Epithelial cell of esophagus (primary cell): Measurements from ENCODE around the gene CCM2.

ENCODE experiments used
- DNase-seq: peaks from one replicate; pipeline ENCODE4 v3.0.0; 2010; ENCODE audit warnings: low read depth
- H3K4me3 ChIP-seq: 2 replicates; pipeline ENCODE4 v1.5.1; 2011; ENCODE audit warnings: mild to moderate bottlenecking, low read length, control low read depth
- CTCF ChIP-seq: IDR thresholded peaks from 2 replicates; pipeline ENCODE4 v1.5.1; 2011; ENCODE audit warnings: low read depth, mild to moderate bottlenecking, low read length, control low read depth, inconsistent platforms; ENCODE audit not compliant: insufficient read depth; ENCODE audit errors: missing control alignments

CCM2 gene

GRCh38 chr7:44995555-44996493 lies 4.2 kb upstream of the CCM2 start:
- TF ChIP-seq CTCF: no peak
- H3K4me3 ChIP-seq: no peak overlapping the region
- no peak for DNase-seq

GRCh38 chr7:44998153-44998871 lies 1.7 kb upstream of the CCM2 start:
- H3K4me3 ChIP-seq: no peak overlapping the region
- TF ChIP-seq CTCF: no peak
- DNase-seq: no peak

GRCh38 chr7:44999245-45000092 lies 532 bp upstream of the CCM2 start:
- DNase-seq: peak; percentile 100
- no peak for TF ChIP-seq CTCF

GRCh38 chr7:45001138-45001694 lies 1.2 kb downstream of the CCM2 start:
- peak overlapping the region; percentile 61 for H3K4me3 ChIP-seq
- TF ChIP-seq CTCF: no peak
- peak; percentile 76 for DNase-seq

More at GRCh38 chr7:44999245-45000092, 532 bp upstream of the CCM2 start:
- peak overlapping the region; percentile 64 for H3K4me3 ChIP-seq

GRCh38 chr7:45001826-45002225 lies 1.8 kb downstream of the CCM2 start:
- peak; percentile 89 for DNase-seq
- no peak for TF ChIP-seq CTCF
- H3K4me3 ChIP-seq: no peak overlapping the region

- no peak for DNase-seq
- no peak for TF ChIP-seq CTCF
- H3K4me3 ChIP-seq: no peak overlapping the region
Measured at GRCh38 chr7:45003789-45004188, 3.8 kb downstream of the CCM2 start.
